ENCODE measurements around the gene MBTD1. TPM values are rescaled to one million over a fixed set of nuclear protein-coding genes. Genes with fewer than 3 reads are reported as not detected.
"Not testable (repeated sequence)": the region's sequence is repeated elsewhere in the genome, so short reads cannot be mapped to it uniquely, and the experiment has no call there.

The MBTD1 gene
- total RNA-seq, 1 experiment from 2014 or later, result 5.1 TPM

DNA sequence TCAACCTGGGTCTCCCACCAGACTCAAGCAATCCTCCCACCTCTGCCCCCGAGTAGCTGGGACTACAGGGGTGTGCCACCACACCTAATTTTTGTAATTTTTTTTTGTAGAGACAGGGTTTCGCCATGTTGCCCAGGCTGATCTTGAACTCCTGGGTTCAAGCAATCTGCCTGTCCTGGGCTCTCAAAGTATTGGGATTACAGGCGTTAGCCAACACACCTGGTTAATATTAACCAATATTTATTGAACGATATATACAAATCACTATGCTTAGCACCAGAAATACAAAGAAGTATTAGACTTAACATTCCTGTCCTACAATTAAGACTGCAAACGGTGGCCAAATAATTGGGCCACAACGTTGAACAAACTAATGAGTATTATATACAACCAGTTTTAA, 4.2 kb downstream of the MBTD1 start:
- no peak for DNase-seq (ENCODE audit: low spot score)

DNA sequence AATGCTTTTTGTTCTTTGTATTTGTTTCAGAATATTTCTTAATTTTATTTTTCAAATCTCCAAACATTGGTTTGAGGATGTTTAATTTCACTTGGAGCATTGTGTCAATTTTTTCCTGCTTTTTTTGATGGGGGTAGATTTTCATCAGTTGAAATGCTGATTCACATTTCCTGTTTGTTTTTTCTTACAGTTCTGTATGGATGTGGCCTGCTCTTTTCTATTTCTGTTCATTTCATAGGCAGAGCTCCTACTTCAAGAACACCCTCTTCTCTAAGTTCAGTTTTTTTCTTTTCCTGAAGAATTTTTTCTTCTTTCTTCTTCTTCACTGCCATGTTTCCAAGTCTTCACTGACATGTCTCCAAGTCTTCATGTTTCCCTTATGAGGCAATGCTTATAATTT, 8.8 kb downstream of the MBTD1 start:
- no peak for DNase-seq (ENCODE audit: low spot score)

DNA sequence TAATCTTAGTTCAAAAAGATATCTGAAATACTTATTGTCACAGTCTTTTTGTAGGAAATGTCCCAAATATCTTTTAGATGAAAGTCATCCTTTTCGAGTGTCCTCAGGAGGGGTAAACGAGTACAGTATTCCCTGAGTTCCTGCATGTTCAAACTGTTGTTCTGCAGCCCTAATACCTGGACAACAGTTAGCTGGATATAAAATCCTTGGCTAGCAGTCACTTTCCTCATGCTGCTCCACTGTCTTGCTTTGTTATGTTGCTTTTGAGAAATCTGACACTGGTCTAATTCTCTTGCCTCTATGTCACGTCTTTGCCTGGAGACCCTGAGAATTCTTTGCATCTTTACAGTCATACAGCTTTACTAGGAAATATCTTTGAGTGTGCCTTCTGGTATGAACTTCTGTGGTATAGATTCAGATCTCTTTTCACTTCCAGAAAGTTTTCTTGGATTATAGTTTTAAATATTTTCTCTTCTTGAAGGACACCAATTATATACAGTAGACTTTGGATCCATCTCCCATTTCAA, 9.5 kb downstream of the MBTD1 start:
- DNase-seq (ENCODE audit: low spot score), result no peak

DNA sequence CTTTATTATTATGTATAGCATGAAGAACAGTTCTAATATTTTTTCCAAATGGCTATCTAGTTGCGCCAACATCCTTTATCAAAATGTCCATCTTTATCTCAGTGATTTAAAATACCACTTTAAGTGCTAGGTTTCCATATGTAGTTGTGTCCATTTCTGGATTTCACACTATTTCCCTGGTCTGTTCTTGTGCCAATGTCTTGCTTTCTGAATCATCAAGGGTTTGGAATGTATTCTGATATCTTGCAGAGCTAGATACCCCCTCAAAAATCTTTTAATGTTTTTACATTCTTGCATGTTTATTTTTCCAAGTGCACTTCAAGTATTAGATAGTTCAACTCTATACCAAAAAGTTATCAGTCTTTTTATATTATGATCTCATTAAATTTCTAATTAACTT, 14.3 kb downstream of the MBTD1 start:
- no peak for DNase-seq (ENCODE audit: low spot score)

- no peak for DNase-seq (ENCODE audit: low spot score)
Measured at GRCh38 chr17:51244041-51244440, 15.8 kb downstream of the MBTD1 start.

- DNase-seq (ENCODE audit: low spot score), result no peak
Measured at GRCh38 chr17:51240275-51240674, 19.6 kb downstream of the MBTD1 start.

DNA sequence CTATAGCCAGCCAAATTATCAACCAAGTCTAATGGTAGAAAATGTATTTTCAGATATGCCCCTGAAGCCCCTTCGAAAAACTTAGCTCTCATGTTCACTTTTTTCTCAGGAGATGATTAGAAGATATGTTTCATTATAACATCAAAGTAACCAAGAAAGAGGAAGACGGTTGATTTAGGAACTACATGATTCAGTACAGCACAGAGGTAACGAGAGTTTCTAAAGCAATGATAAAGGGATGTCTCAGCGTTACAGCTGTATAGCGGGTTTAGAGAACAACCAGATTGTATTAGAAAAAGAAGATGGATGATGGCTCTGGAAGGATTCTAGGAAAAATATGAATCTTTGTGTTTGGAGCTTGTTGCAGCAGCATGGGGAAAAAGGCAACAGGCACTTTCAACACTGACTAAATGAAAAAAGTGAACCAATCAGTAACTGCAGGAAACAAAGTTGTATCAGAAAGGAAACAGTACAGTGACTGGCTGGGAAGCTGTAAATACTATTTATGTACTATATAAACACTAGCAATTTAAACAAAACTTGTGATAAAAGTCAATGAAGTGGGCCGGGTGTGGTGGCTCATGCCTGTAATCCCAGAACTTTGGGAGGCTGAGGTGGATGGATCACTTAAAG, 21.5 kb downstream of the MBTD1 start:
- no peak for DNase-seq (ENCODE audit: low spot score)

DNA sequence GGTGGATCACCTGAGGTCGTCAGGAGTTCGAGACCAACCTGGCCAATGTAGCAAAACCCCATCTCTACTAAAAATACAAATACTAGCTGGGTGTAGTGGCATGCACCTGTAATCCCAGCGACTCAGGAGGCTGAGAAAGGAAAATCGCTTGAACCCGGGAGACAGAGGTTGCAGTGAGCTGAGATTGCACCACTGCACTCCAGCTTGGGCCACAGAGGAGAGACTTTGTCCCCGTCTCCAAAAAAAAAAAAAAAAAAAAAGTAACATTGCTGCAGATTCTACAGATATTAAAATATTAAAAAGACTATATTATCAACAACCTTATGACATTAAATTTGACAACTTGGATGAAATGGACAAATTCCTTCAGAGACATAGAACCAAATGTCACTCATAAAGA, 25.7 kb downstream of the MBTD1 start:
- DNase-seq (ENCODE audit: low spot score), result no peak

GRCh38 chr17:51231999-51232398, 27.9 kb downstream of the MBTD1 start:
- DNase-seq (ENCODE audit: low spot score), result no peak

DNA sequence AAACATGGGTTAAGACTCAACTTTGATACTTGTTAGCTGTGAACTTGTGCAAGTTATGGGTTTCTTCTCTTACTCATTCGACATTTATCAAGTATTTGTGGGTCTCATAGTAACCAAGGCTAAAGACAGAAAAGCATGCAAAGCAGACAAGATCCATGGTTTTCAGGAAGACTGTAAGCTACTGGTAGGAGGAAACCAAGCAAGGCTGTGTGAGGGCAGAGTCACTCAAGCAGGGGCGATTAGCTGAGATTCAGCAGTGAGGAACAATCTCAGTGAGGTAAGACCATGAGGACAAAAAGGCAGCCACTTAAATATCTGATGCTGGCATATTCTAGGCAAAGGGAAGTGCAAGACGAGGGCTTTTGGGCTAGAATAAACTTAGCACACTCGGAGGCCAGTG, 29.5 kb downstream of the MBTD1 start:
- DNase-seq (ENCODE audit: low spot score), result no peak

DNA sequence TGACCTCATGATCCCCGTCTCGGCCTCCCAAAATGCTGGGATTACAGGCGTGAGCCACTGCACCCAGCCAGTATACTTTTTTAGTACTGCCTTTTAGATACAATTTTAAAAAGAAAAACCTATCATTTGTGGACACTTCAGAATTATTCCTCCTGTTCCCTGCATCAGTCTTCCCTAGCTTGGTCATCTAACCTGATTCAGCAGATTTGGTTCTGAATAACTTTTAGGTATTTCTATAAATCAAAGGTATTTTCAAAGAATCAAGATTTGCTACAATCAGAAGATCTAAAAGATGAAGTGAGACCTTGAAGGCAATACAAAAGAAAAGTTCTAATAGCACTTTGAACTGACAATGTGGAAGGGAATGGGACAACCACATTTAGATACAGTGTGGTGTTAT, 30.0 kb downstream of the MBTD1 start:
- no peak for DNase-seq (ENCODE audit: low spot score)

GRCh38 chr17:51228161-51228560, 31.7 kb downstream of the MBTD1 start:
- no peak for DNase-seq (ENCODE audit: low spot score)

GRCh38 chr17:51225523-51225922, 34.3 kb downstream of the MBTD1 start:
- DNase-seq (ENCODE audit: low spot score), result not testable (repeated sequence)

GRCh38 chr17:51224402-51225262, 35.2 kb downstream of the MBTD1 start:
- DNase-seq (ENCODE audit: low spot score), result no peak

DNA sequence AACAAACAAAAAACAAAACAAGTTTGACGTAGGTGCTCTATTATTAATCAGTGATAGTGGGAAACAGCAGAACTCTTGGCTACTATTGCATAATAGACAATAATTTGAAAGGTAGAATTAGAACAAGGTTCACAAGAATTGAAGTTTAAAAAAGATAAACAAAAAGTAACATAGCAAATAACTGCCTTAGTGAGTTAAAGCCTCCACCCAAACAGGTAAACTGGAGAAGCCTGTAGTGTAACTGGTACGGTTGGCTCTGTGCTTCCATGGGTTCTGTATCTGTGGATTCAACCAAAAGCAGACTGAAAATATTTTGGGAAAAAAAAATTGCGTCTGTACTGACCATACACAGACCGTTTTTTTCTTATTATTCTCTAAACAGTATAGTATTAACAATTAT, 38.5 kb downstream of the MBTD1 start:
- no peak for DNase-seq (ENCODE audit: low spot score)

GRCh38 chr17:51217946-51218345, 41.9 kb downstream of the MBTD1 start:
- DNase-seq (ENCODE audit: low spot score), result no peak

GRCh38 chr17:51214920-51215319, 44.9 kb downstream of the MBTD1 start:
- DNase-seq (ENCODE audit: low spot score), result no peak

DNA sequence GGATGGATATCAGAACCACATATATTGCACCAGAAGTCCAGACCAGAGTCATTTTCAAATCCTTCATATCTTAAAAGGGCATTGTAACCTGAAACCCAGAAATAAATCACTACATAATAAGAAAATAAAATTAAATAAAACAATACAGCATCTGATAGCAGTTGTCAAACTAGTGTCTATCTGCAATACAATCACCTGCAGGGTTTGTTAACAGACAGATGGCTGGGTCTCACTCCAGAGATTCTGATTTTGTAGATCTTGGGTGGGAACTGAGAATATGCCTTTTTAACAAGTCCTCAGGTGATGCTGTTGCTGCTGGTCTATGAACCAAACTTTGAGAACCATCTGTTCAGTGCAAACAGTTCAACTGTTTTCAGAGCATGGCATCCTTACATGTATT, 56.0 kb downstream of the MBTD1 start:
- no peak for DNase-seq (ENCODE audit: low spot score)

GRCh38 chr17:51200846-51201245, 59.0 kb downstream of the MBTD1 start:
- no peak for DNase-seq (ENCODE audit: low spot score)

- no peak for DNase-seq (ENCODE audit: low spot score)
Measured at GRCh38 chr17:51200295-51200694, 59.6 kb downstream of the MBTD1 start.

GRCh38 chr17:51197754-51198153, 62.1 kb downstream of the MBTD1 start:
- DNase-seq (ENCODE audit: low spot score), result no peak

- DNase-seq (ENCODE audit: low spot score), result no peak
Measured at GRCh38 chr17:51191895-51192294, 68.0 kb downstream of the MBTD1 start.

- DNase-seq (ENCODE audit: low spot score), result no peak
Measured at GRCh38 chr17:51189628-51190027, 70.2 kb downstream of the MBTD1 start.
